T-helper 2 cell treated with Interferon-gamma antibody and Interleukin-4, amounts not matched to agents 5 μg/mL and 100 μg/mL, for 36 hours (primary cell): ENCODE measurements around the gene SETD5.

Experiments used
- DNase-seq: peaks from one replicate; pipeline ENCODE4 v3.0.0; 2021; ENCODE audit warnings: low spot score
- H3K27ac Mint-ChIP-seq: one replicate; pipeline ENCODE4 v1.8.0; 2021; ENCODE audit warnings: mild to moderate bottlenecking, mixed read lengths
- H3K27me3 Mint-ChIP-seq: one replicate; pipeline ENCODE4 v1.8.0; 2021; ENCODE audit warnings: low read depth, mixed read lengths
- H3K36me3 Mint-ChIP-seq: one replicate; pipeline ENCODE4 v1.8.0; 2021; ENCODE audit warnings: low read depth, mixed read lengths
- H3K4me1 Mint-ChIP-seq: one replicate; pipeline ENCODE4 v1.8.0; 2021; ENCODE audit warnings: low read depth, mixed read lengths
- H3K4me3 Mint-ChIP-seq: one replicate; pipeline ENCODE4 v1.8.0; 2022; ENCODE audit warnings: mild to moderate bottlenecking, moderate library complexity, mixed read lengths
- H3K9me3 Mint-ChIP-seq: one replicate; pipeline ENCODE4 v1.8.0; 2021; ENCODE audit warnings: mixed read lengths

The SETD5 gene

GRCh38 chr3:9396632-9397331, 633 bp upstream of the SETD5 start:
- H3K27me3 Mint-ChIP-seq: no peaks in the 10 kb centered on the region
- peak overlapping the region; percentile 98 for H3K4me3 Mint-ChIP-seq
- DNase-seq: peak; percentile 98

GRCh38 chr3:9397906-9398699, 688 bp downstream of the SETD5 start:
- Mint-ChIP-seq H3K9me3 (no peaks in the 10 kb centered on the region), H3K4me1 (peaks cover 51% of the 10 kb centered on the region), H3K27ac (peak overlapping the region; percentile 98), H3K27me3 (no peaks in the 10 kb centered on the region), H3K36me3 (peaks cover 41% of the 10 kb centered on the region), H3K4me3 (peak overlapping the region; percentile 99)
- DNase-seq: peak; percentile 16

More at GRCh38 chr3:9396632-9397331, 633 bp upstream of the SETD5 start:
- Mint-ChIP-seq H3K9me3 (no peaks in the 10 kb centered on the region), H3K36me3 (peaks cover 52% of the 10 kb centered on the region), H3K27ac (peak overlapping the region; percentile 99), H3K4me1 (peaks cover 47% of the 10 kb centered on the region)

- no peaks in the 10 kb centered on the region for H3K9me3 Mint-ChIP-seq
- peak overlapping the region; percentile 99 for H3K4me3 Mint-ChIP-seq
- H3K36me3 Mint-ChIP-seq: peaks cover 36% of the 10 kb centered on the region
- no peaks in the 10 kb centered on the region for H3K27me3 Mint-ChIP-seq
- H3K4me1 Mint-ChIP-seq: peaks cover 52% of the 10 kb centered on the region
- peak overlapping the region; percentile 98 for H3K27ac Mint-ChIP-seq
- DNase-seq: peak; percentile 17
Measured at GRCh38 chr3:9398700-9399336, 1.4 kb downstream of the SETD5 start.

- H3K27me3 Mint-ChIP-seq: no peaks in the 10 kb centered on the region
- peaks cover 52% of the 10 kb centered on the region for H3K4me1 Mint-ChIP-seq
- no peaks in the 10 kb centered on the region for H3K9me3 Mint-ChIP-seq
- DNase-seq: no peak
- H3K36me3 Mint-ChIP-seq: peaks cover 34% of the 10 kb centered on the region
- H3K27ac Mint-ChIP-seq: peak overlapping the region; percentile 56
- H3K4me3 Mint-ChIP-seq: peak overlapping the region; percentile 99
Measured at GRCh38 chr3:9399337-9399703, 1.9 kb downstream of the SETD5 start.

- peak overlapping the region; percentile 56 for H3K27ac Mint-ChIP-seq
- no peaks in the 10 kb centered on the region for H3K9me3 Mint-ChIP-seq
- peaks cover 30% of the 10 kb centered on the region for H3K36me3 Mint-ChIP-seq
- peaks cover 51% of the 10 kb centered on the region for H3K4me1 Mint-ChIP-seq
- no peak for DNase-seq
- H3K4me3 Mint-ChIP-seq: peak overlapping the region; percentile 99
- H3K27me3 Mint-ChIP-seq: no peaks in the 10 kb centered on the region
Measured at GRCh38 chr3:9399746-9400145, 2.3 kb downstream of the SETD5 start.

GRCh38 chr3:9400616-9401015, 3.2 kb downstream of the SETD5 start:
- Mint-ChIP-seq H3K36me3 (peaks cover 21% of the 10 kb centered on the region), H3K27ac (no peak overlapping the region), H3K27me3 (no peaks in the 10 kb centered on the region), H3K9me3 (no peaks in the 10 kb centered on the region), H3K4me1 (peaks cover 48% of the 10 kb centered on the region), H3K4me3 (peak overlapping the region; percentile 64)
- no peak for DNase-seq

- Mint-ChIP-seq H3K36me3 (peaks cover 16% of the 10 kb centered on the region), H3K9me3 (no peaks in the 10 kb centered on the region), H3K4me1 (peaks cover 49% of the 10 kb centered on the region), H3K27ac (peak overlapping the region; percentile 11), H3K27me3 (no peaks in the 10 kb centered on the region), H3K4me3 (no peak overlapping the region)
- DNase-seq: no peak
Measured at GRCh38 chr3:9401986-9402385, 4.6 kb downstream of the SETD5 start.

GRCh38 chr3:9402410-9403228, 5.2 kb downstream of the SETD5 start:
- H3K9me3 Mint-ChIP-seq: no peaks in the 10 kb centered on the region
- peak overlapping the region; percentile 11 for H3K27ac Mint-ChIP-seq
- DNase-seq: no peak
- H3K36me3 Mint-ChIP-seq: peaks cover 16% of the 10 kb centered on the region
- H3K4me1 Mint-ChIP-seq: peaks cover 53% of the 10 kb centered on the region
- H3K27me3 Mint-ChIP-seq: no peaks in the 10 kb centered on the region
- H3K4me3 Mint-ChIP-seq: peak overlapping the region; percentile 13

- H3K27me3 Mint-ChIP-seq: no peaks in the 10 kb centered on the region
- no peaks in the 10 kb centered on the region for H3K9me3 Mint-ChIP-seq
- no peak for DNase-seq
- no peak overlapping the region for H3K27ac Mint-ChIP-seq
- H3K4me1 Mint-ChIP-seq: peaks cover 56% of the 10 kb centered on the region
- peaks cover 12% of the 10 kb centered on the region for H3K36me3 Mint-ChIP-seq
- H3K4me3 Mint-ChIP-seq: no peak overlapping the region
Measured at GRCh38 chr3:9403463-9403862, 6.0 kb downstream of the SETD5 start.

- no peak for DNase-seq
- Mint-ChIP-seq H3K36me3 (peaks cover 13% of the 10 kb centered on the region), H3K9me3 (peaks cover under 1% of the 10 kb centered on the region), H3K4me1 (peaks cover 60% of the 10 kb centered on the region), H3K27ac (peak overlapping the region; percentile 37), H3K27me3 (no peaks in the 10 kb centered on the region), H3K4me3 (no peak overlapping the region)
Measured at GRCh38 chr3:9404680-9405079, 7.3 kb downstream of the SETD5 start.

- Mint-ChIP-seq H3K27me3 (no peaks in the 10 kb centered on the region), H3K4me1 (peaks cover 60% of the 10 kb centered on the region), H3K9me3 (peaks cover 2% of the 10 kb centered on the region), H3K4me3 (no peak overlapping the region), H3K27ac (no peak overlapping the region), H3K36me3 (peaks cover 15% of the 10 kb centered on the region)
- no peak for DNase-seq
Measured at GRCh38 chr3:9405756-9406155, 8.3 kb downstream of the SETD5 start.

GRCh38 chr3:9406856-9407626, 9.6 kb downstream of the SETD5 start:
- peaks cover 15% of the 10 kb centered on the region for H3K36me3 Mint-ChIP-seq
- H3K4me3 Mint-ChIP-seq: no peak overlapping the region
- no peak overlapping the region for H3K27ac Mint-ChIP-seq
- H3K27me3 Mint-ChIP-seq: no peaks in the 10 kb centered on the region
- peaks cover 2% of the 10 kb centered on the region for H3K9me3 Mint-ChIP-seq
- peaks cover 51% of the 10 kb centered on the region for H3K4me1 Mint-ChIP-seq
- no peak for DNase-seq

- no peak for DNase-seq
- Mint-ChIP-seq H3K9me3 (peaks cover 2% of the 10 kb centered on the region), H3K36me3 (peaks cover 15% of the 10 kb centered on the region), H3K27me3 (no peaks in the 10 kb centered on the region), H3K4me1 (peaks cover 48% of the 10 kb centered on the region), H3K4me3 (no peak overlapping the region), H3K27ac (no peak overlapping the region)
Measured at GRCh38 chr3:9408061-9408460, 10.6 kb downstream of the SETD5 start.
